KMS-11 (cell line): Measurements from ENCODE around the gene UBE2L6.

Source experiments
- H2AFZ ChIP-seq: fragments of 200-600 bp; sonication (generic); 2 replicates; pipeline ENCODE4 v1.6.1; 2016; ENCODE audit warnings: antibody characterized with exemption, mixed run types, low read depth
- H3K27ac ChIP-seq: fragments of 200-600 bp; sonication (generic); 2 replicates; pipeline ENCODE4 v1.6.1; 2016; ENCODE audit warnings: mild to moderate bottlenecking, mixed run types
- H3K27me3 ChIP-seq: fragments of 200-600 bp; sonication (generic); 2 replicates; pipeline ENCODE4 v1.6.1; 2017; ENCODE audit warnings: mild to moderate bottlenecking, low read depth, mixed run types, moderate library complexity; ENCODE audit not compliant: insufficient read depth
- H3K36me3 ChIP-seq: fragments of 200-600 bp; sonication (generic); 2 replicates; pipeline ENCODE4 v1.6.1; 2017; ENCODE audit warnings: mild to moderate bottlenecking, mixed run types; ENCODE audit not compliant: insufficient read depth
- H3K4me1 ChIP-seq: fragments of 200-600 bp; sonication (generic); 2 replicates; pipeline ENCODE4 v1.6.1; 2016; ENCODE audit warnings: mild to moderate bottlenecking, low read depth, mixed run types; ENCODE audit not compliant: poor library complexity, severe bottlenecking
- H3K4me2 ChIP-seq: fragments of 200-600 bp; sonication (generic); 2 replicates; pipeline ENCODE4 v1.7.0; 2016; ENCODE audit warnings: mild to moderate bottlenecking, mixed run types
- H3K4me3 ChIP-seq: fragments of 200-600 bp; sonication (generic); IDR thresholded peaks from 2 replicates; pipeline ENCODE4 v1.6.1; 2017; ENCODE audit warnings: low read depth, low read length, mixed read lengths; ENCODE audit not compliant: insufficient read depth
- H3K79me2 ChIP-seq: fragments of 200-600 bp; sonication (generic); 2 replicates; pipeline ENCODE4 v1.6.1; 2016; ENCODE audit warnings: low read depth, mixed run types; ENCODE audit not compliant: insufficient read depth
- H3K9ac ChIP-seq: fragments of 200-600 bp; sonication (generic); 2 replicates; pipeline ENCODE4 v1.6.1; 2016; ENCODE audit warnings: mild to moderate bottlenecking, mixed run types
- H4K20me1 ChIP-seq: fragments of 200-600 bp; sonication (generic); 2 replicates; pipeline ENCODE4 v1.6.1; 2016; ENCODE audit warnings: mild to moderate bottlenecking, mixed run types; ENCODE audit not compliant: insufficient read depth
- TF ChIP-seq, protein P1 (sequence below): fragments of 200-600 bp; sonication (generic); conservative IDR thresholded peaks from 2 replicates; pipeline ENCODE4 v1.6.1; 2017; ENCODE audit warnings: low read depth, mild to moderate bottlenecking, antibody characterized with exemption, low read length, moderate library complexity, mixed read lengths

Gene UBE2L6

DNA sequence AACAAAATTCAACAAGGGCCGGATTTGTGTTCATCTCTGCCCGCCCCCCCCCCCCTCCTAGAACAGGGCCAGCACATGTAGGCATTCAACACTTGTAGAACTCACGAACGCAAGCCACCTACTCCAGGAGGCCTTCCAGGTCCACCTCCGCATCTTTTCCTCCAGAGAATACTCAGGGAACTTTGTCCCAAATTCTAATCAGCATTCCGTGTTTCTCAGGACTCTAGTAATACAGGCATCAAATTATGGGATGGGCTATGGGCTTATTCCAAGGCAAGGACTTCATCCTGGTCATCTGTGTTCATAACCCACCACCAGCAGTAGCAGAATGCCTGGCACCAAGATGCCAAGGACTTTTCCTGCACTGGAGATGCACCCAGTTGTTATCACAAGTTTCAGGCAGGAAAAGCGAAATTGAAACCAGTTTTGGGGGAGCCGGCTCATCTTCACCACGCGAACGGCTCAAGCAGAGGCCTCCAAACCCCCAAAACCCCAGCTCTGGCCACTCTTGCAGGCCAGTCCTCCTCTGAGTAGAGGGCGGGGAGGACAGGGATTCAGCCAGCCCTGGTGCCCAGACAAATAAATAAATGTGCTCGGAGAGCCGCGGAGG is 462 bp downstream of the UBE2L6 start:
- Histone ChIP-seq H3K9ac (peak overlapping the region; percentile 61; the same call in 1 of the 2 replicates), H4K20me1 (no peaks in the 10 kb centered on the region), H3K4me2 (peak overlapping the region; percentile 99), H2AFZ (peak overlapping the region; percentile 97), H3K36me3 (no peaks in the 10 kb centered on the region), H3K4me1 (peaks cover 17% of the 10 kb centered on the region), H3K4me3 (no peak overlapping the region), H3K27me3 (no peaks in the 10 kb centered on the region), H3K79me2 (peaks cover 32% of the 10 kb centered on the region), H3K27ac (peak overlapping the region; percentile 66)
- TF ChIP-seq, protein P1, sequence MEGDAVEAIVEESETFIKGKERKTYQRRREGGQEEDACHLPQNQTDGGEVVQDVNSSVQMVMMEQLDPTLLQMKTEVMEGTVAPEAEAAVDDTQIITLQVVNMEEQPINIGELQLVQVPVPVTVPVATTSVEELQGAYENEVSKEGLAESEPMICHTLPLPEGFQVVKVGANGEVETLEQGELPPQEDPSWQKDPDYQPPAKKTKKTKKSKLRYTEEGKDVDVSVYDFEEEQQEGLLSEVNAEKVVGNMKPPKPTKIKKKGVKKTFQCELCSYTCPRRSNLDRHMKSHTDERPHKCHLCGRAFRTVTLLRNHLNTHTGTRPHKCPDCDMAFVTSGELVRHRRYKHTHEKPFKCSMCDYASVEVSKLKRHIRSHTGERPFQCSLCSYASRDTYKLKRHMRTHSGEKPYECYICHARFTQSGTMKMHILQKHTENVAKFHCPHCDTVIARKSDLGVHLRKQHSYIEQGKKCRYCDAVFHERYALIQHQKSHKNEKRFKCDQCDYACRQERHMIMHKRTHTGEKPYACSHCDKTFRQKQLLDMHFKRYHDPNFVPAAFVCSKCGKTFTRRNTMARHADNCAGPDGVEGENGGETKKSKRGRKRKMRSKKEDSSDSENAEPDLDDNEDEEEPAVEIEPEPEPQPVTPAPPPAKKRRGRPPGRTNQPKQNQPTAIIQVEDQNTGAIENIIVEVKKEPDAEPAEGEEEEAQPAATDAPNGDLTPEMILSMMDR: no peak

DNA sequence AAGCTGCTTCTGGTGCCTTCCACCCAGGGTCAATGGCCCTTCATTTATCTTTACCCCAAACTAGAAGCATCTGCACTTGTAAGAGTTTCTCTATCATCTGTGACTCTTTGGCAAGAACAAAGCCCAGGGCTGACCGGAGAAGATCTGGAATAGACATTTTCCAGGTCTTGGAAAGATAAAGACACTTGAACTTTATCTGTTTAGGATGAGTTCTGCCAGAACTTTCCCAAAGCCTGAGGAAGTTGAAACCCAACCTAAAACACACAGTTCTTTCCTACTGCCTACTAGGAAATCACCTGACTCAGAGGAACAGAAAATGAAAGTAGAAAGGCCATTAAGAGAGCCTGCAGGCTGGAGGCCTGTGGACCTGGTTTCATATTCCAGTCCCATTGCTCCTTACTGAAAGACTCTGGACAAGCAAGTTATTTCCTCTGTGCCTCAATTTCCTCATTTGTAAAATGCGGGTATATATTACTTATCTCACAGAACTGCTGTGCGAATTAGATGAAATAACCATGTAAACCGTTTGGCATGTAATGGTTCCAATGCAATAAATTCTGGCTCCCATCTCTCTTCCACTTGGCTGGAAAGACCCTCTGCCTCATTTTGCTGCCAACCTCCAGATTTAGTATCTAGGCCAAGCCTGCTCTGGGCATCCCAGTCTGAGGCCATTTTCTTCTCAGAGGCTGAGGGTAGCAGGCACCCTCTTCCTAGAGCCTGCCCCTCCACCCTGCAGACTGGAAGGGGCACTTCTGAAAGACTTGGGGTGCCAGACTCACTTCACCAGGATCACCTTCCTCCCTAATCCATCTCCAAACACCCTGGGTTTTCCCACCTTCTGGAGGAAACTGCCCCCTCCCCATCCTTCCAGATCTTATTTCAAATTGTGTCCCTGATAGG is 1.2 kb downstream of the UBE2L6 start:
- H3K4me3 ChIP-seq: no peak overlapping the region
- peak overlapping the region; percentile 66 for H3K27ac ChIP-seq
- H3K36me3 ChIP-seq: no peaks in the 10 kb centered on the region
- H3K4me1 ChIP-seq: peaks cover 17% of the 10 kb centered on the region
- H3K27me3 ChIP-seq: no peaks in the 10 kb centered on the region
- peaks cover 32% of the 10 kb centered on the region for H3K79me2 ChIP-seq
- peak overlapping the region; percentile 99 for H3K4me2 ChIP-seq
- H3K9ac ChIP-seq: peak overlapping the region; percentile 61; the same call in 1 of the 2 replicates
- TF ChIP-seq, protein P1: no peak
- no peaks in the 10 kb centered on the region for H4K20me1 ChIP-seq
- peak overlapping the region; percentile 97 for H2AFZ ChIP-seq

DNA sequence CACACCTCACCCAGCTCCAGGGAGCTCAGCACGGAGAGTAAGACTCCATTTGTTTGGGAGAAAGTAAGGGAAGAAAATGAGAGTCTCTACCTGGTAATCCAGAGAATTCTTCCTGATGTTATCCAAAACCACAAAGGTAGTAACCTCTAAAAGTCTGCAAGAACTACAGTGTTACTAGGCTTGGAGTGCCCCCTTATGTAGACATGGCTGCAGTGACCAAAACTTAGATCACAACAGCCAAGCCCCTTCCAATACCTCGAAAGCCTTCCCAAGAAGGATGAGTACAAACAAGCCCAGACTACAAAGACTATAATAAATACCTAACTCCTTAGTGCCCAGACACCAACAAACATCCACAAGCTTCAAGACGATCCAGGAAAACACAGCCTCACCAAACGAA is 4.9 kb downstream of the UBE2L6 start:
- Histone ChIP-seq H4K20me1 (no peaks in the 10 kb centered on the region), H3K36me3 (no peaks in the 10 kb centered on the region), H3K9ac (no peak overlapping the region), H3K4me3 (no peak overlapping the region), H3K4me2 (no peak overlapping the region), H3K4me1 (peaks cover 14% of the 10 kb centered on the region), H3K27me3 (no peaks in the 10 kb centered on the region), H2AFZ (no peak overlapping the region), H3K27ac (no peak overlapping the region), H3K79me2 (peaks cover 32% of the 10 kb centered on the region)
- TF ChIP-seq, protein P1: no peak

DNA sequence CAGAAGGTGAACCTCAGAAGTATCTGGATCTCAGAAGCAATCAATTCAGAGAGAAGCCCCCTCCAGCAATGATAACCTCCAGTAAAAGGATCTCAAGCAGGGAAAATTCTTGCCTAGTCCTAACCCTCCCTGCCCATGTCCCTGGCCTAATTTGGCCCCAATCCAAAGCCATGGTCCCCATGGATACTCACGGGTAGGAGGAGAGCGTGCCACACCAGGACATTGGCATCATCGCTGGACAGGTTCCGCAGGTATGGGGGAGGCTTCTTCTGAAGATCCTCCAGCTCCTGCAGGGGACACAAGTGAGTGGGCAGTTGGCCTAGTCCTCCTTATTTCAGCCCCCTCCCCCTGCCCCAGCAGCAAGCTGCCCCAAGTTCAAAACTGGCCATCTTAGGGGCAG is 7.3 kb downstream of the UBE2L6 start:
- no peak overlapping the region for H3K4me2 ChIP-seq
- TF ChIP-seq, protein P1: no peak
- H3K4me3 ChIP-seq: no peak overlapping the region
- H4K20me1 ChIP-seq: no peaks in the 10 kb centered on the region
- H2AFZ ChIP-seq: no peak overlapping the region
- H3K27ac ChIP-seq: no peak overlapping the region
- H3K79me2 ChIP-seq: peaks cover 21% of the 10 kb centered on the region; the same call in 1 of the 2 replicates
- no peaks in the 10 kb centered on the region for H3K36me3 ChIP-seq
- peaks cover 4% of the 10 kb centered on the region for H3K4me1 ChIP-seq
- no peaks in the 10 kb centered on the region for H3K27me3 ChIP-seq
- no peak overlapping the region for H3K9ac ChIP-seq
